ENCODE measurements around the gene TUBGCP2.
A peak's percentile ranks its signal among the peaks of the same experiment; 100 is the strongest.

TUBGCP2 gene

GRCh38 chr10:133261726-133262325, 46.8 kb downstream of the TUBGCP2 start:
- DNase-seq: peak; percentile 90

GRCh38 chr10:133260895-133261725, 47.6 kb downstream of the TUBGCP2 start:
- peak; percentile 86 for DNase-seq

- no peak for DNase-seq
Measured at GRCh38 chr10:133259602-133259989, 49.1 kb downstream of the TUBGCP2 start.

GRCh38 chr10:133258818-133259601, 49.7 kb downstream of the TUBGCP2 start:
- DNase-seq: peak; percentile 91

- DNase-seq: no peak
Measured at GRCh38 chr10:133258066-133258817, 50.4 kb downstream of the TUBGCP2 start.

- DNase-seq: peak; percentile 91
Measured at GRCh38 chr10:133257489-133258065, 51.1 kb downstream of the TUBGCP2 start.

GRCh38 chr10:133255323-133255722, 53.3 kb downstream of the TUBGCP2 start:
- DNase-seq: no peak

- DNase-seq: no peak
Measured at GRCh38 chr10:133254421-133255120, 54.1 kb downstream of the TUBGCP2 start.

- DNase-seq: no peak
Measured at GRCh38 chr10:133253361-133253955, 55.2 kb downstream of the TUBGCP2 start.

- no peak for DNase-seq
Measured at GRCh38 chr10:133252223-133252552, 56.5 kb downstream of the TUBGCP2 start.

GRCh38 chr10:133251388-133252222, 57.1 kb downstream of the TUBGCP2 start:
- DNase-seq: no peak

- DNase-seq: no peak
Measured at GRCh38 chr10:133249975-133250754, 58.5 kb downstream of the TUBGCP2 start.

GRCh38 chr10:133249094-133249780, 59.4 kb downstream of the TUBGCP2 start:
- DNase-seq: peak; percentile 87

GRCh38 chr10:133248334-133248715, 60.3 kb downstream of the TUBGCP2 start:
- no peak for DNase-seq

GRCh38 chr10:133247681-133248333, 60.9 kb downstream of the TUBGCP2 start:
- DNase-seq: no peak

- DNase-seq: no peak
Measured at GRCh38 chr10:133246236-133246626, 62.4 kb downstream of the TUBGCP2 start.

GRCh38 chr10:133245439-133246235, 63.0 kb downstream of the TUBGCP2 start:
- no peak for DNase-seq

- no peak for DNase-seq
Measured at GRCh38 chr10:133243593-133243992, 65.1 kb downstream of the TUBGCP2 start.
